ENCODE results near the gene GNB2.

Gene GNB2

GRCh38 chr7:100680576-100681271 lies 7.2 kb downstream of the GNB2 start:
- DNase-seq (ENCODE audit: low read depth in 2 of 2): no peak

GRCh38 chr7:100681491-100682227 lies 8.1 kb downstream of the GNB2 start:
- no peak for DNase-seq (ENCODE audit: low read depth in 2 of 2)

GRCh38 chr7:100682228-100682741 lies 8.7 kb downstream of the GNB2 start:
- DNase-seq (ENCODE audit: low read depth in 2 of 2): no peak

DNA sequence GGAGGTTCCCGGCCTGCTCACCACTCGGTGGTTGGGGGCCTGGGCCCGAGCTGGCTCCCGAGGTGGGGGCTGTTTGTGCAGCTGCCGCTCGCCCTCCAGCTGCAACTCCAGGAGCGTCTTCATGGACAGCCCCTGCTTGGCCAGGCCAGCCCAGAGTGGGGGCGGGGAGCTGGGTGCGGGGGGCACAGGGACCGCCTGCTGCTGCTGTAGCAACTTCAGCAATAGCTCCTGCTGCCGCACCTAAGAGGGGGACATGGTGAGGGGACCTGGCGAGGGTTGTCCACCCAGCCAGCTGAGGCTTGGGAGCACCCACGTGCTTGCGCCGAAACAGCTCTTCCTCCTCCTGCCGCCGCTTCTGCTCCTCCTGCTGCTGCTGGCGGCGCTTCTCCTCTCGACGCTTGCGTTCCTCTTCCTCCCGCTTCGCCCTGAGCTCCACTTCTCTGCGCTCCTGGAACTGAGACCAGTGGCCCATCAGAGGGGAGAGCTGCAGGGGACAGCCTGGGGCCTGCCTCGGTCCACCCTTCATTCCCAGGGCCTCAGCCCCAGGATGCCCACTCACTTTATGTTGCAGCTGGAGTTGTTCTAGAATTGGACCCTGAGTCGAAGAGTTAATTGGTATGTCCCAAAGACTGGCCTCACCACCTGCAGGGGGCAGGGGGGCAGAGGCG lies 9.6 kb downstream of the GNB2 start:
- DNase-seq (ENCODE audit: low read depth in 2 of 2): no peak

GRCh38 chr7:100683659-100684533 lies 10.4 kb downstream of the GNB2 start:
- DNase-seq (ENCODE audit: low read depth in 2 of 2): no peak

GRCh38 chr7:100684534-100685042 lies 11.0 kb downstream of the GNB2 start:
- DNase-seq (ENCODE audit: low read depth in 2 of 2): no peak

DNA sequence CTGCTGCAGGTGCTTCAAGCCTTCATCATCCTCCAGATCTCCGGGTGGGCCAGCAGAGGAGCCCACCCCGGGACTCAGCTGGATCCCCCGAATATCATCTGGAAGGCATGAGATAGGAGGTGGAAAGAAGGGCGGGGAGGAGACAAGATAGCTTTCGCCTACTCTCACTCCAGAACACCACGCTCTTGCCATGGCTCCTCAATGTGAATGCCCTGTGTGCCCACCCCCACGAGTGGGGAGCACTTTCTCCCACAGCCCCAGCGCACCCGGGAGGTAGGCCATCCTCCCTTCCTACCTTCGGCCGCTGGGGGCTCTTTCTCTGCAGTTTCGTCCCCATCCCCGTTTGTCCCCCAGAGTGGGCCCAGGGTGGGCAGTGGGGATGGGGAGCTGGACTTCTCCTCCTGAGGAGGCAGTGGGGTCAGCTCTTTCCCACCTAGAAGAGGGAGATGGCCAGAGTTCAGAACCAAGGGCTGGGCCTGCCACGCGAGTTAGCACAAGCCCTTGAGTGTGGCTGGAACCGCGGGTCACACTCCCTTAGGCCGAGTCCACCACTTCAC lies 11.6 kb downstream of the GNB2 start:
- no peak for DNase-seq (ENCODE audit: low read depth in 2 of 2)

- no peak for DNase-seq (ENCODE audit: low read depth in 2 of 2)
Measured at GRCh38 chr7:100685631-100686145, 12.1 kb downstream of the GNB2 start.

DNA sequence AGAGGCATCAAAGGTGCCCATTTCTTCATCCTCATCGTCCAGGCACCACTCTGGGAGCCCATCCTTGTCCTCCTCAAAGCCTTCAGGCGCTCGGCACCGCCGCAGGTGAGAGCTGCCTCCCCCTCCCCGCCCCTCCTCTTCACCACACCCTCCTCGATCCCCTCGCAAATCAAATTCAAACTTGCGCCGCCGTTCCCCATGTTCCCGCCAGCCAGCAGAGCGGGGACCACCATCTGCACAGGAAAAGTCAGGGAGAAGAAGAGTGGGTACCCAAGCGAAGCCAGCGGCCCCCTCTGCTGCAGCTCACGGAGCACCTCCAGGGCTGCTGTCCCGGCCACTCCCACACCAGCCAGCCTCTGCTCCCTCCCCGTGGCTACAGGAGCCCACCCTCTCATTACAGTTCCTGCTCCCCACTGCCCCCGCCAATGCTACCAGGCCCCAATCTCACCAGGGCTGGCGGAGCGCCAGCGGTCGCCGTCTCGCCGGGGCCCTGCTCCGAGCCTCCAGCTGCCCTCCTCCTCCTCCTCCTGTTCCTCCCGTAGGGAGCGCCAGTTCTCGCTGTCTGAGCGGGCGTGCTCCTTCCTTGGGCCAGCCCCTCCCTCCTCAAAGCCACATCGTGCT lies 12.8 kb downstream of the GNB2 start:
- DNase-seq (ENCODE audit: low read depth in 2 of 2): no peak

DNA sequence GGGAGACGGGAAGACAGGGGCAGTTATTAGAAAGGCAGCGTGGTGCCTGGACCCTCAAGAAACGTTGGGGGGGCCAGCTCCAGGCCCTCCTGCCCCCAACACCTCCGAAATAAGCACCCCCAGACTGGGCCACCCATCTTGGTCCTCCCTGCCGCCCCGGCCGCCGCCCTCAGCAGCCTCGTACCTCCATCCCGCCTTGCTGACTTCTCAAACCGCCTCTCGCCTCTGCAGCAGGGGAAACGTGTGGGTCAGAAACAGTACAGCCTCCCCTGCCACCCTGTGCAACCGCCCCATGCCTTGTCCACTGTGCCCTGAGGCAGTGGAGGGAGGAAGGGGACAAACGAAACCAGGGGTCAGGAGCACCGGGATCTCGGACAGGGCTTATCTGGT lies 13.3 kb downstream of the GNB2 start:
- DNase-seq (ENCODE audit: low read depth in 2 of 2): no peak

- no peak for DNase-seq (ENCODE audit: low read depth in 2 of 2)
Measured at GRCh38 chr7:100687261-100687660, 13.7 kb downstream of the GNB2 start.

DNA sequence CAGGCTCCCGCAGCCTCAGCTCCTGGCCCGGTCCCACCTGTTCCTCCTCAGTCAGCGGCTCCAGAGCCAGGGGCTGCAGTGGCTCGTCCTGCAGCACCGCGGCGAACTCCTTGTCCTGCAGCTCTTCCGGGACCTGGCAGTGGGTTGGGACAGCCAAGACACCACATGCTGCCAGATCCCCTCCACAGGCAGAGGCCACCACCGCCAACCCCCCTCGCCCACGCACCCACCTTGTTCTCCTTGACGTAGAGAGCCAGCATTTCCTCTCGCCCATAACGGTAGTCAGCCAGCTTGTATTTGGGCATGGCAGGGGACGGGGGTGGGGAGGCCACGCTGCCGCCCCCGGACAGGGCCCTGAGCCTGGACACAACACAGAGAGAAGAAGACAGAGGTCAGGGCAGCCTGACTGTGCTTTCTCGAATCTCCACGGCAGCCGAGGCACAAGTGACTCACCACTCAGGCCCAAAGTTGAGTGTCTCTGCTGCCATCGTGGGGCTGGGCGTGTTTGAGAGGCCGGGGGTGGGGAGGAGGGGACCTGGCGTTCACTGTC lies 14.3 kb downstream of the GNB2 start:
- no peak for DNase-seq (ENCODE audit: low read depth in 2 of 2)

DNA sequence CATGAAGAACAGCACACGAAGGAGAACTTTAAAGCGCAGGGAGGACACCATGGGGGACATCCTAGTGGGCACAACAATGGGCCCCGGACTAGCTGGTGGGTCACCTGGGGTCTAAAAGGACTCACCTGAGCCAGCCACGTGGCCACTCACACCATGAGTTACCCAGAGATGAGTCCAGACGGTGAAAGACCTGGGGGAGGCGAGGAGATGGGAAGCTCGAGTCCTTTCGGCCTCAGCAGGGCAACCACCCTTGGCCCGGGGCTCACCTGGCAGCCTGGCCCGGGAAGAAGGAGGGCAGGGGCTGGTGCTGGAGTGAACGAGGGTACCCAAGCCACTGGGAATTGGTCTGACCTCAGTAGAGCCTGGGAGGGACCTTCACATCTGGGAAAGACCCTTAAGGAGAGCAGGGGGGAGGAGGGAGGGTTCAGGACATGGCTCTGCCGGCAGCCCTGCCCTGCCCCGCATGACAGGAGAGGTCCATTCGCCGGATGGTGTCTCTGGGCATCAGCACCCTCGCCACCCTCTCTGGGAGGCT lies 14.9 kb downstream of the GNB2 start:
- DNase-seq (ENCODE audit: low read depth in 2 of 2): no peak

DNA sequence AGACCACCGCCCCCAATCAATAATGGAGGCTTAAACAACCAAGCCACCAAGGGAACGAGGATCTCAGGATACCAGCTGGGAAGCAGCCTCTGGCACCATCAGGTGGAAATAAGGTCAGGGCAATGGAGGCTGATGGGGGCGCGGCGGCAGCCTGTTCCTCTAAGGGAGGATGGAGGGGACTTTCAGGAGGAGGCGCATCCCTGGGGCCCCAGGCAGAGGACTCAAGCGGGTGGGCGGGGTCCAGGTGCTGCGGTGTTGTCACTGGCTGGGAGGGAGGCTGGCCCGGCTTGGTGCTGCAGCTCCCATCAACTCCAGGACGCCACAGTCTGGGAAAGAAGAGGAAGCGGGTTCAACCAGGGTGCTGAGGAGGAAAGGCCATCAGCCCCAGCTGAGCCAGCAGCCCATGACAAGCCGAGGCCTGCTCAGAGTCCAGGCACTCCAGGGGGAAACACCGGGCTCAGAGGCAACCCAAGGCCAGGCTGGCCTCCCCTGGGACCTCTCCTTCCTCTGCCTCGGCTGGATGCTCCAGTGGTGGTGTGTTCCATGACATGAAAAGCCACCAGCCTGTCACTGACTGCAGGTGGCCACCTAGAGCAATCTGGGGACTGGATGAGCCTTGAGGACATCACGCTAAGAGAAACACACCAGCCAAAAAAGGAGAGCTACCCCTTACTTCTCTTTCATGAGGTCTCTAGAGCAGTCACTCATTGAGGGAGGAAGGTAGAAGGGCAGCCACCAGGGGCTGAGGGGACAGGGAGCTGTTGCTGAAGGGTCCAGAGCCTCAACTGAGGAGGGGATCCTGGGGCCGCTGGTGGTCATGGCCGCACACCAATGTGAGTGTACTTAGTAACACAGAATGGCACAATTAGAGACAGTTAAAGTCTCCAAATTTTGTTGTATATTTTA lies 15.9 kb downstream of the GNB2 start:
- no peak for DNase-seq (ENCODE audit: low read depth in 2 of 2)

- DNase-seq (ENCODE audit: low read depth in 2 of 2): peak; percentile 78 to 83
Measured at GRCh38 chr7:100691676-100692577, 18.4 kb downstream of the GNB2 start.

GRCh38 chr7:100692578-100692961 lies 19.0 kb downstream of the GNB2 start:
- DNase-seq (ENCODE audit: low read depth in 2 of 2): no peak

DNA sequence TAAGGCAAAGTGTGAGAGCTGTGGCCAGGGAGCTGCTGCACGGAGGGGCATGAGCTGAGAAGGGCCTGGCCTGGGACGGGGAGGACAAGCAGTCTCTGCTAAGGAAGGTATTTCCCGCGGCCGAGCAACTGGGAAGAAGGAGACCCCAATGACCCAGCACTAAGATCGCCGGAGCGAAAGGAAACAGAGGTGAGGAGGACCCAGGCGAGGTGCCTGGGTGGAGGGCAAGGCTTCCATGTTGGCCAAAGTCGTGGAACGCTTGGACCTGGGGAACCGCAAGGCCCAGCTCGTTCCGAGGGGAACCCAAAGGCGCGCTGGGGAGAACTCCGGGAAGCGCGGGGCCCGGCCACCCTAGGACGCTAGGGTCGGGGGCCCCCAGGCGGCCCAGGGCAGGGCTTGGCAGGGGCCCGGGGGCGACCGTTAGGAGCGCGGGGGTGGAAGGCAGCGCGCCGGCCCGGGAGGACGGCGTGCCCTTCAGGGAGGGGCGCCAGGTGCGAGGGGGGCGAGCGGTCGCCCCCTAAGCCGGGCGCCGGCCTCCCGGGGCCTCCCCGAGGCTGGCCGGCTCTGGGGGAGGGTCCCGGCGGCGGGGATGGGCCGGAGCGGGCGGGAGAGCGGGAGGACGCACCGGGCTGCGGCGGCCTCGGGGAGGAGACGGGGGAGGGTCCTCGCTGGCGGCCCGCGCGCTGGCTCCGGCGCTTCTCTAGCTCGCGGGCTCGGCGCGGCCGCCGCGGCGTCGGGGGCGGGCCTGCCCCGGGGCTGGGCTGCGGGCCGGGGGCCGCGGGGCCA lies 20.0 kb downstream of the GNB2 start:
- DNase-seq (ENCODE audit: low read depth in 2 of 2): no peak
